Ovary (tissue), 9 donors: ENCODE results near the gene NUP85. TPM values are rescaled to one million over a fixed set of nuclear protein-coding genes. Genes with fewer than 3 reads are reported as not detected.
A peak's percentile ranks its signal among the peaks of the same experiment; 100 is the strongest.
"Not testable (repeated sequence)": the region's sequence is repeated elsewhere in the genome, so short reads cannot be mapped to it uniquely, and the experiment has no call there.

Experiments
- DNase-seq, 5 donors: peaks; one replicate each; pipeline ENCODE4 v3.0.0-alpha.2; 2019 to 2020
- H3K27ac ChIP-seq, 2 donors: fragments of 200-600 bp; one replicate each; pipeline versions ENCODE4 v1.5.1 to v1.8.0; 2019 to 2022
- H3K27me3 ChIP-seq: fragments of 200-600 bp; one replicate; pipeline ENCODE4 v1.8.0; 2022
- H3K36me3 ChIP-seq: fragments of 200-600 bp; sonication (generic); one replicate; pipeline ENCODE4 v1.5.1; 2019
- H3K4me1 ChIP-seq: one replicate; pipeline ENCODE4 v1.8.1; 2013; ENCODE audit warnings: mild to moderate bottlenecking, moderate library complexity; ENCODE audit not compliant: insufficient read depth
- H3K4me3 ChIP-seq: fragments of 200-600 bp; sonication (generic); one replicate; pipeline ENCODE4 v1.5.1; 2017
- H3K9me3 ChIP-seq, 2 donors: fragments of 200-600 bp in 1 of 2; sonication (generic) in 1 of 2; one replicate each; pipeline versions ENCODE4 v1.5.1 to v1.8.1; 2013 to 2019; ENCODE audit warnings: mild to moderate bottlenecking in 1 of 2, moderate library complexity in 1 of 2
- EP300 ChIP-seq: sonication (generic); formaldehyde crosslinking; IDR thresholded peaks from one replicate; pipeline ENCODE4 v1.6.1; 2017; ENCODE audit warnings: antibody characterized with exemption
- POLR2A ChIP-seq: fragments of 450-650 bp; IDR thresholded peaks from one replicate; pipeline ENCODE4 v1.6.1; 2017; ENCODE audit warnings: antibody characterized with exemption, mild to moderate bottlenecking, moderate library complexity
- WGBS, 3 donors: extraction: QIAGEN DNeasy Blood & Tissue Kit in 1 of 3; methylation state at CpG; one replicate each; pipeline versions ENCODE4 v1.1.5 to v1.1.7; 2013 to 2017; 5-methylcytosine and 5-hydroxymethylcytosine counted together
- intact Hi-C, 4 donors: fragments of 100-400 bp; cut with DNase I; formaldehyde crosslinking; loops; one replicate each; pipeline versions ENCODE4 v1.11.0 to v1.15.1; 2022 to 2023
- polyA plus RNA-seq, 2 donors: library from polyadenylated mRNA; stranded (reverse); fragments of 200-250 nt in 1 of 2; fragments of 350-450 nt in 1 of 2; fragmentation: Illumina TruSeq in 1 of 2; extraction: RNeasy Lipid Tissue Mini Kit (QIAGEN cat#74804) in 1 of 2; gene quantifications; one replicate each; pipeline ENCODE4 v1.2.3, GENCODE V29; 2013 to 2014
- total RNA-seq, 7 donors: library from RNA; depleted of rRNA in 2 of 7; stranded (reverse); fragments of >200 nt in 2 of 7; fragmentation: NEBNext Ultra II Directional in 3 of 7; extraction: Animal tissue kit (Norgen Biotek cat#: 25700) in 3 of 7; gene quantifications; one replicate each; pipeline versions ENCODE4 v1.1.0 to v1.2.4, GENCODE V29; 2016 to 2023
- TF ChIP-seq, protein P1 (sequence below), 3 donors: fragments of 450-650 bp in 2 of 3; fragments of 200-600 bp in 1 of 3; IDR thresholded peaks; one replicate each; pipeline versions ENCODE4 v1.5.1 to v1.8.0; 2016 to 2022; ENCODE audit warnings: antibody characterized with exemption in 3 of 3, mild to moderate bottlenecking in 1 of 3
- donor health status: DM: no; HTN: no; CAD: no; lungs with moderate emphysema.
- donor health status: DM: no; HTN: no; CAD: no.
- donor health status: Bipolar disorder and iron deficiency.
- donor health status: DM: yes; HTN: yes; CAD: no.
- donor health status: DM: no; HTN: no; CAD: no.
- donor health status: DM: yes; HTN: yes; CAD: no.

Gene NUP85
- total and polyA plus RNA-seq, 9 donors, result 23.4 to 82.2 (median 50.8) TPM

GRCh38 chr17:75163074-75163473, 42.4 kb upstream of the NUP85 start:
- intact Hi-C loops, result no loop called here
- TF ChIP-seq, protein P1, sequence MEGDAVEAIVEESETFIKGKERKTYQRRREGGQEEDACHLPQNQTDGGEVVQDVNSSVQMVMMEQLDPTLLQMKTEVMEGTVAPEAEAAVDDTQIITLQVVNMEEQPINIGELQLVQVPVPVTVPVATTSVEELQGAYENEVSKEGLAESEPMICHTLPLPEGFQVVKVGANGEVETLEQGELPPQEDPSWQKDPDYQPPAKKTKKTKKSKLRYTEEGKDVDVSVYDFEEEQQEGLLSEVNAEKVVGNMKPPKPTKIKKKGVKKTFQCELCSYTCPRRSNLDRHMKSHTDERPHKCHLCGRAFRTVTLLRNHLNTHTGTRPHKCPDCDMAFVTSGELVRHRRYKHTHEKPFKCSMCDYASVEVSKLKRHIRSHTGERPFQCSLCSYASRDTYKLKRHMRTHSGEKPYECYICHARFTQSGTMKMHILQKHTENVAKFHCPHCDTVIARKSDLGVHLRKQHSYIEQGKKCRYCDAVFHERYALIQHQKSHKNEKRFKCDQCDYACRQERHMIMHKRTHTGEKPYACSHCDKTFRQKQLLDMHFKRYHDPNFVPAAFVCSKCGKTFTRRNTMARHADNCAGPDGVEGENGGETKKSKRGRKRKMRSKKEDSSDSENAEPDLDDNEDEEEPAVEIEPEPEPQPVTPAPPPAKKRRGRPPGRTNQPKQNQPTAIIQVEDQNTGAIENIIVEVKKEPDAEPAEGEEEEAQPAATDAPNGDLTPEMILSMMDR (IDR thresholded peaks at IDR 0.05), result no peak
- TF ChIP-seq POLR2A (no peak), EP300 (no peak)
- WGBS, 3 donors, result 85 to 91% (median 90%) methylated on average over 5 of the region's 5 CpGs
- Histone ChIP-seq H3K27ac (no peak overlapping the region), H3K27me3 (no peaks in the 10 kb centered on the region), H3K36me3 (no peaks in the 10 kb centered on the region), H3K4me1 (no peaks in the 10 kb centered on the region), H3K4me3 (no peak overlapping the region), H3K9me3 (no peaks in the 10 kb centered on the region)
- no peak for DNase-seq

DNA sequence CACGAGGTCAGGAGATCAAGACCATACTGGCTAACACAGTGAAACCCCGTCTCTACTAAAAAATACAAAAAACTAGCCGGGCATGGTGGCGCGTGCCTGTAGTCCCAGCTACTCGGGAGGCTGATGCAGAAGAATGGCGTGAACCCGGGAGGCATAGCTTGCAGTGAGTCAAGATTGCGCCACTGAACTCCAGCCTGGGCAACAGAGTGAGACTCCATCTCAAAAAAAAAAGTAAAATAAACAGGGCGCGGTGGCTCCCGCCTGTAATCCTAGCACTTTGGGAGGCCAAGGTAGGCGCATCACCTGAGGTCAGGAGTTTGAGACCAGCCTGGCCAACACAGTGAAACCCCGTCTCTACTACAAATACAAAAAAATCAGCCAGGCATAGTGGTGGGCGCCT, 40.9 kb upstream of the NUP85 start:
- WGBS, 3 donors, result 97% methylated on average over 15 of the region's 15 CpGs
- H3K4me1 ChIP-seq, H3K27ac ChIP-seq, intact Hi-C loops, H3K9me3 ChIP-seq, H3K36me3 ChIP-seq, H3K27me3 ChIP-seq, H3K4me3 ChIP-seq, DNase-seq: not testable (repeated sequence)

DNA sequence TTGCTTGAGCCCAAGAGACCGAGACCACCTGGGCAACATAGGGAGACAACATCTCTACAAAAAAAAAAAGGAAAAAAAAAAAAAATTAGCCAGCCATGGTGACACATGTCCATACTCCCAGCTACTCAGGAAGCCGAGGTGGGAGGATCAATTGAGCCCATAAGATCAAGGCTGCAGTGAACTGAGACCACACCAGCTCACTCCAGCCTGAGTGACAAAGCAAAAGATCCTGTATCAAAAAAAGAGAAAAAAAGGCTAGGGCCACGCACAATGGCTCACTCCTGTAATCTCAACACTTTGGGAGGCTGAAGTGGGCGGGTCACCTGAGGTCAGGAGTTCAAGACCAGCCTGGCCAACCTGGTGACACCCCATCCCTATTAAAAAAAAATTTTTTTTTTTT, 36.5 kb upstream of the NUP85 start:
- TF ChIP-seq, protein P1 (IDR thresholded peaks at IDR 0.05), result no peak
- intact Hi-C loops, result no loop called here
- Histone ChIP-seq H3K9me3 (no peaks in the 10 kb centered on the region), H3K27me3 (no peaks in the 10 kb centered on the region), H3K27ac (no peak overlapping the region), H3K36me3 (no peaks in the 10 kb centered on the region), H3K4me1 (no peaks in the 10 kb centered on the region), H3K4me3 (no peak overlapping the region)
- WGBS, 3 donors, result 81 to 82% (median 82%) methylated on average over 4 of the region's 4 CpGs
- peak in 1 of 5 donors; percentile 21 for DNase-seq

DNA sequence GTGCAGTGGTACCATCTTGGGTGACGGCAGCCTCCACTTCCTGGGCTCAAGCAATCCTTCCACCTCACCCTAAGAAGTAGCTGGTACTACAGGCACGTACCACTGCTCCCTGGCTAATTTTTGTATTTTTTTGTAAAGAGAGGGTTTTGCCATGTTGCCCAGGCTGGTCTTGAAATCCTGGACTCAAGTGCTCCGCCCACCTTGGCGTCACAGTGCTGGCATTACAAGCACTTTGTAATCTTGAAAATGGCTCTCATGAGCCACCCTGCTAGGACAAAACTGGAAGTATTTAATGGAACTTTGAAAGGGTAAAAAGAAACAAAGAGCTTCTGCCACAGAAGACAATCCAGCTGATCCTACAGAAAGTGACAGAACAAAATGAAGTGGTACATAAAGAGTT, 32.0 kb upstream of the NUP85 start:
- Histone ChIP-seq H3K9me3 (no peaks in the 10 kb centered on the region), H3K27me3 (no peaks in the 10 kb centered on the region), H3K36me3 (no peaks in the 10 kb centered on the region), H3K4me1 (no peaks in the 10 kb centered on the region), H3K27ac (no peak overlapping the region), H3K4me3 (no peak overlapping the region)
- DNase-seq, result peak in 1 of 5 donors; percentile 13
- WGBS, 3 donors, result 82 to 86% (median 83%) methylated on average over 4 of the region's 4 CpGs
- intact Hi-C loops, result loop anchor here in 1 of 4 donors (10.0 kb wide), 1 partner anchor 59 kb away; no protein-coding TSS in a partner anchor
- no peak for TF ChIP-seq EP300
- TF ChIP-seq POLR2A, result no peak
- TF ChIP-seq, protein P1 (IDR thresholded peaks at IDR 0.05), result no peak

- no peaks in the 10 kb centered on the region for H3K27me3 ChIP-seq
- H3K4me1 ChIP-seq, result peaks cover 4% of the 10 kb centered on the region
- no peak overlapping the region for H3K27ac ChIP-seq
- TF ChIP-seq POLR2A (no peak), EP300 (no peak)
- TF ChIP-seq, protein P1 (IDR thresholded peaks at IDR 0.05), result no peak
- intact Hi-C loops, result loop anchor here in 1 of 4 donors (10.0 kb wide), 1 partner anchor 60 kb away; no protein-coding TSS in a partner anchor
- H3K36me3 ChIP-seq, result no peaks in the 10 kb centered on the region
- peak in 1 of 5 donors; percentile 7 for DNase-seq
- H3K9me3 ChIP-seq, result no peaks in the 10 kb centered on the region
- no peak overlapping the region for H3K4me3 ChIP-seq
- 91 to 97% (median 94%) methylated on average over 11 of the region's 11 CpGs for WGBS, 3 donors
Observed at GRCh38 chr17:75174996-75175395, 30.5 kb upstream of the NUP85 start.
